Erythroblast (primary cell): ENCODE measurements around the gene RPH3AL.
"Not testable (repeated sequence)": the region's sequence is repeated elsewhere in the genome, so short reads cannot be mapped to it uniquely, and the experiment has no call there.

Experiments used
- GATA1 ChIP-seq: IDR thresholded peaks from 2 replicates; pipeline ENCODE4 v1.6.1; 2011; ENCODE audit warnings: low read depth, mild to moderate bottlenecking, control low read depth, low read length, moderate library complexity
- POLR2A ChIP-seq: IDR thresholded peaks from 2 replicates; pipeline ENCODE4 v1.6.1; 2011; ENCODE audit warnings: mild to moderate bottlenecking, low read length

- not testable (repeated sequence) for TF ChIP-seq POLR2A, GATA1
Measured at GRCh38 chr17:168614-169013, 184.0 kb downstream of the RPH3AL start.
